ENCODE data around the gene CNFN. TPM values are rescaled to one million over a fixed set of nuclear protein-coding genes. Genes with fewer than 3 reads are reported as not detected.

CNFN gene, protein sequence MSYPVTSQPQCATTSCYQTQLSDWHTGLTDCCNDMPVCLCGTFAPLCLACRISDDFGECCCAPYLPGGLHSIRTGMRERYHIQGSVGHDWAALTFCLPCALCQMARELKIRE
- 1.5 TPM for polyA plus RNA-seq (2012; ENCODE audit: insufficient read depth, insufficient read length, low read depth)

DNA sequence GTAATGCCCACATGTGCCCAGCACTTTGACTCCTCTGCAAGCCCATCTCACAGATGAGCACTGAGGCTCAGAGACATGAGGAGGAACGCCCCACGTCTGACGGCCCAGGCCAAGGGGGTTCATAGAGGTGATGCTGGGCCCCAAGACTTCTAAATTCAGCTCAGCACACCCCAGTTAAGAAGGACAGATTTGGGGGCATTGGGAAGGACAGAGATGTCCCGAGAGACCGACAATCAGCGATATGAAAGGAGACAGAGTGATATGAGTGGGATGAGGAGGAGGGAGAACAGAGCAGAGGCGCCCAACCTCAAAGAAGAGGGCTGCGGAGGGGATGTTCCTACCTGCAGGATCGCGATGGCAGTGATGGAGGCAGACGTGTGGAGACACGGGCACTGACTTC lies at the start of gene CNFN:
CNFN (minus strand) TSS at position 399 of the 400 bp plus-strand sequence. CDS start 1,260 bp downstream, outside the sequence.
- H3K4me3 ChIP-seq (ENCODE audit: low read depth, low read length): no peak within 1 kb of the TSS
- TF ChIP-seq, protein P1, sequence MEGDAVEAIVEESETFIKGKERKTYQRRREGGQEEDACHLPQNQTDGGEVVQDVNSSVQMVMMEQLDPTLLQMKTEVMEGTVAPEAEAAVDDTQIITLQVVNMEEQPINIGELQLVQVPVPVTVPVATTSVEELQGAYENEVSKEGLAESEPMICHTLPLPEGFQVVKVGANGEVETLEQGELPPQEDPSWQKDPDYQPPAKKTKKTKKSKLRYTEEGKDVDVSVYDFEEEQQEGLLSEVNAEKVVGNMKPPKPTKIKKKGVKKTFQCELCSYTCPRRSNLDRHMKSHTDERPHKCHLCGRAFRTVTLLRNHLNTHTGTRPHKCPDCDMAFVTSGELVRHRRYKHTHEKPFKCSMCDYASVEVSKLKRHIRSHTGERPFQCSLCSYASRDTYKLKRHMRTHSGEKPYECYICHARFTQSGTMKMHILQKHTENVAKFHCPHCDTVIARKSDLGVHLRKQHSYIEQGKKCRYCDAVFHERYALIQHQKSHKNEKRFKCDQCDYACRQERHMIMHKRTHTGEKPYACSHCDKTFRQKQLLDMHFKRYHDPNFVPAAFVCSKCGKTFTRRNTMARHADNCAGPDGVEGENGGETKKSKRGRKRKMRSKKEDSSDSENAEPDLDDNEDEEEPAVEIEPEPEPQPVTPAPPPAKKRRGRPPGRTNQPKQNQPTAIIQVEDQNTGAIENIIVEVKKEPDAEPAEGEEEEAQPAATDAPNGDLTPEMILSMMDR (IDR thresholded peaks at IDR 0.05; ENCODE audit: low read depth, low read length): no peak
- H3K36me3 ChIP-seq: no peaks in the 10 kb centered on the region
- no peak for DNase-seq
- H3K4me1 ChIP-seq: no peaks in the 10 kb centered on the region
- no peaks in the 10 kb centered on the region for H3K9me3 ChIP-seq
- H3K27me3 ChIP-seq: peaks cover 10% of the 10 kb centered on the region

DNA sequence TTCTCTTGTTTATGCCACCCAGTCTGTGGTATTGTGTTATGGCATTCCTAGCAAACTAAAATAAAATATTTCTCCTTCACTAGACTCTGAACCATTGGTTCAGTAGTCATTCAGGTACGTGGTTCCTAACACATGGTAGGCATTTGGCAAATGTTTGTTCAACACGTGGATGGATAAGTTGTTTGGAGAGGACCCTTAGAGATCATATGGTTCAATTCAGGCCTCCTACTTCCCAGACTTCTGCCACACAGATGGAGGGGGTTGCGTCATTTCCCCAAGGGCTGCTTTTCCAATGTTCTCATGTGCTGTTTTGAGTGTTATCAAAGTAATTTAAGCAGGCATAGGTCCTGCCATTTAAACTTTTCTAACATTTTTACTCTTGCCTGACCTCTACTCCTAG lies 45.9 kb upstream of the CNFN start:
- Histone ChIP-seq H3K4me3 (ENCODE audit: low read depth, low read length) (no peak overlapping the region), H3K27me3 (peaks cover 8% of the 10 kb centered on the region; the same call in 1 of the 2 replicates), H3K4me1 (no peaks in the 10 kb centered on the region), H3K9me3 (no peaks in the 10 kb centered on the region), H3K36me3 (no peaks in the 10 kb centered on the region)
- DNase-seq: no peak
- TF ChIP-seq, protein P1 (IDR thresholded peaks at IDR 0.05; ENCODE audit: low read depth, low read length): no peak

DNA sequence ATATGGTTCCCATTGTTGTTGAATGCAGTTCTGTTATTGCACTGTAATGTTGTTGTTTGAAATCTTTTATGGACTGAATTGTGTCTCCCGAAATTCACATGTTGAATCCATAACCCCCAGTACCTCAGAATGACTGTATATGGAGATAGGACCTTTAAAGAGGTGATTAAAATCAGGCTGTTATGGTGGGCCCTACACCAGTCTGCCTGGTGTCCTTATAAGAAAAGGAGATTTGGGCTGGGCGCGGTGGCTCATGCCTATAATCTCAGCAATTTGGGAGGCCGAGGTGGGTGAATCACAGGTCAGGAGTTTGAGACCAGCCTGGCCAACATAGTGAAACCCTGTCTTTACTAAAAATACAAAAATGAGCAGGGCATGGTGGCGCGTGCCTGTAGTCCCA lies 45.2 kb upstream of the CNFN start:
- no peak for DNase-seq
- Histone ChIP-seq H3K4me3 (ENCODE audit: low read depth, low read length) (no peak overlapping the region), H3K4me1 (no peaks in the 10 kb centered on the region), H3K9me3 (no peaks in the 10 kb centered on the region), H3K27me3 (0 out of 2 replicates have a peak, but pooled peaks cover 1% of the 10 kb centered on the region), H3K36me3 (no peaks in the 10 kb centered on the region)
- TF ChIP-seq, protein P1 (IDR thresholded peaks at IDR 0.05; ENCODE audit: low read depth, low read length): no peak

DNA sequence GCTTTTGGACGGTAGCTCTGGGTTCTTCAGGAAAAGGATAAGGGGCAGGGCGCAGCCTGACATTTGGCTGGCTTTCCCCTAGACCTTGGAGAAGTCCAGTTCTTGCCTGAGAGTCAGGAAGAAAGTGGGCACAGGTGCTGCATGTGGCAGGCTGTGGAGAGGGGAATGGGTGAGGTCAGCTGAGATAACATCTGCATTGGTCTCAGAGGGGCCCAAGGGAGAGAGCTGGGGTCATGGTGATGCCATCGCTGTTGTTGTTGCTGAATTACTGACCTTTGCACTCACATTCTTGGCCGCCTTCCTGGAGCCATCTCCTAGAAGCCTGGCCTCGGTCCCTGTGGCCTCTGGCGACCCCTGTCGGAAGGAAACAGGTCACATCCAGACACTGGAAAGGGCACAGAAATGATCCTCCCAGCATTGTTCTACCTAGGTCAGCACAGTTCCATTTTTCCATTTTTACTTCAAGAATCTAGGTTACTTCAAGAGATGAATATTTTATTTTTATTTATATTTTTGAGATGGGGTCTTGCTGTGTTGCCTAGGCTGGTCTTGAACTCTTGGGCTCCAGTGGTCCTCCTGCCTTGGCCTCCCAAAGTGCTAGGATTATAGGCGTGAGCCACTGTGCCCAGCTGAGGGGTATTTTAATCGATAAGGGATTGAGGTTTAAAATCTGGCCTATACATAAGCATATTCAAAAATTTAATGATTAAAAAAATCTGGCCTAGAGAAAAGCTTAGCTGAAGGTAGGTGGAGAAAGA lies 43.6 kb upstream of the CNFN start:
- DNase-seq: peak; percentile 83
- Histone ChIP-seq H3K4me1 (no peaks in the 10 kb centered on the region), H3K27me3 (no peaks in the 10 kb centered on the region), H3K9me3 (no peaks in the 10 kb centered on the region), H3K4me3 (ENCODE audit: low read depth, low read length) (no peak overlapping the region), H3K36me3 (no peaks in the 10 kb centered on the region)
- TF ChIP-seq, protein P1 (IDR thresholded peaks at IDR 0.05; ENCODE audit: low read depth, low read length): peak; percentile 95

DNA sequence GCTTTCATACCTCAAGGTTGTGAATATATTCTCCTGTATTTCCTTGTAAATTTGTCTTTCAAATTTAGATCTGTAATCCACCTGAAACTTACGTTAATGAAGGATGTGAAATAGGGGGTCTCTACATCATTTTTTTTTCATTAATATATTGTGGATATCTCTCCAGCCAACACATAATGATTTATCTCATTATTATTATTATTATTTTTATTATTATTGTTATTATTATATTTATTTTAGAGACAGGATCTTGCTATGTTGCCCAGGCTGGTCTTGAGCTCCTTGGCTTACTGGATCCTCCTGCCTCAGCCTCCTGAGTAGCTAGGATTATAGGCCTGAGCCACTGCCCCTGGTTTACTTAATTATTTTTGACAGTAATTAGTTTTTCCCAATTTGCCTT lies 41.4 kb upstream of the CNFN start:
- no peaks in the 10 kb centered on the region for H3K9me3 ChIP-seq
- no peak overlapping the region for H3K4me3 ChIP-seq (ENCODE audit: low read depth, low read length)
- no peaks in the 10 kb centered on the region for H3K27me3 ChIP-seq
- no peaks in the 10 kb centered on the region for H3K36me3 ChIP-seq
- TF ChIP-seq, protein P1 (IDR thresholded peaks at IDR 0.05; ENCODE audit: low read depth, low read length): no peak
- H3K4me1 ChIP-seq: no peaks in the 10 kb centered on the region
- DNase-seq: no peak

DNA sequence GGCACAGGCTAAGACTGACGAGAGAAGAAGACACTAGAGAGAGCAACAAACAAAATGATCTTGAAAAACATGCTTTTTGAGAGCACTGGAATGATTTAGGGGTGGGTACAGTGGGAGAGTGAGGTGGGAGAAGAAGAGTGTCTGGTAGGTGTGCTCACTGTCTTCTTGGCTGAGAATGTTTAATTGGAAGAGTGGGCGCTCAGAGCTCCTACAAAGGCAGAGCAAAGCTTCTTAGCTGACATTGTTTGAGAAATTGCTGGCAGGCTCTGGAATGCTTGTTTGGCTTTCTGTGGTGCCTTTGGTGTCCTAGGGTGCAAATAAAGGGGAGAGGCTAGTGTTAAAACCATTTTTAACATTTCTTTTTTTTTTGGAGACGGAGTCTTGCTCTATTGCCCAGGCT lies 38.6 kb upstream of the CNFN start:
- H3K4me3 ChIP-seq (ENCODE audit: low read depth, low read length): no peak overlapping the region
- no peaks in the 10 kb centered on the region for H3K4me1 ChIP-seq
- no peaks in the 10 kb centered on the region; the same call in 1 of the 2 replicates for H3K9me3 ChIP-seq
- TF ChIP-seq, protein P1 (IDR thresholded peaks at IDR 0.05; ENCODE audit: low read depth, low read length): no peak
- DNase-seq: no peak
- H3K27me3 ChIP-seq: no peaks in the 10 kb centered on the region
- no peaks in the 10 kb centered on the region for H3K36me3 ChIP-seq

Measured in BE2C (cell line).